GM23248 (cell line): ENCODE data around the gene PSMC2.

Experiments
- EZH2 ChIP-seq: fragments of 200-600 bp; sonication (generic); IDR thresholded peaks from 2 replicates; pipeline ENCODE4 v1.6.1; 2018; ENCODE audit warnings: antibody characterized with exemption, mild to moderate bottlenecking; ENCODE audit not compliant: insufficient read depth, poor library complexity, severe bottlenecking
- EZH2phosphoT487 ChIP-seq: fragments of 200-600 bp; sonication (generic); IDR thresholded peaks from 2 replicates; pipeline ENCODE4 v1.6.1; 2018; ENCODE audit warnings: antibody characterized with exemption, moderate library complexity, mild to moderate bottlenecking, low read depth; ENCODE audit not compliant: insufficient read depth

GRCh38 chr7:103348959-103349358, 1.5 kb downstream of the PSMC2 start:
- TF ChIP-seq EZH2 (no peak), EZH2phosphoT487 (no peak)
